SU-DHL-6 (cell line): Measurements from ENCODE around the gene PMEPA1.

Experiments used
- CTCF ChIP-seq: fragments of 200-600 bp; sonication (generic); IDR thresholded peaks from one replicate; pipeline ENCODE4 v1.5.1; 2017; ENCODE audit warnings: antibody characterized with exemption, mild to moderate bottlenecking, low read length, moderate library complexity; ENCODE audit not compliant: insufficient read depth, poor library complexity, severe bottlenecking
- EZH2phosphoT487 ChIP-seq: fragments of 200-600 bp; sonication (generic), shearing (Covaris generic); conservative IDR thresholded peaks from 2 replicates; pipeline ENCODE4 v1.6.1; 2018; ENCODE audit warnings: mild to moderate bottlenecking, antibody characterized with exemption, low read length, moderate library complexity, mixed read lengths

- TF ChIP-seq CTCF (no peak), EZH2phosphoT487 (no peak)
Measured at GRCh38 chr20:57667924-57668782, 41.7 kb downstream of the PMEPA1 start.
